Thyroid gland (tissue), 4 donors: ENCODE data around the gene CARMIL1. TPM values are rescaled to one million over a fixed set of nuclear protein-coding genes. Genes with fewer than 3 reads are reported as not detected.

ENCODE experiments used
- DNase-seq, 2 donors: peaks; one replicate each; pipeline ENCODE4 v3.0.0-alpha.2; 2019
- H3K27ac ChIP-seq, 3 donors: fragments of 200-600 bp; sonication (generic); 1 replicate in 2 of 3; 2 replicates in 1 of 3; pipeline ENCODE4 v1.5.1; 2016 to 2019; ENCODE audit warnings: mild to moderate bottlenecking in 1 of 3, moderate library complexity in 1 of 3
- H3K27me3 ChIP-seq: fragments of 200-600 bp; sonication (generic); one replicate; pipeline ENCODE4 v1.5.1; 2019
- H3K36me3 ChIP-seq, 2 donors: fragments of 200-600 bp; sonication (generic); one replicate each; pipeline ENCODE4 v1.5.1; 2016 to 2019
- H3K4me1 ChIP-seq, 2 donors: fragments of 200-600 bp; sonication (generic); one replicate each; pipeline ENCODE4 v1.5.1; 2017 to 2019
- H3K4me3 ChIP-seq, 3 donors: fragments of 200-600 bp; sonication (generic); replicated peaks in 1 of 3; 1 replicate in 2 of 3; 2 replicates in 1 of 3; pipeline ENCODE4 v1.5.1; 2016; ENCODE audit warnings: mild to moderate bottlenecking in 1 of 3
- H3K9me3 ChIP-seq: fragments of 200-600 bp; sonication (generic); one replicate; pipeline ENCODE4 v1.5.1; 2017
- POLR2A ChIP-seq, 2 donors: fragments of 450-650 bp; IDR thresholded peaks; one replicate each; pipeline ENCODE4 v1.6.1; 2017; ENCODE audit warnings: antibody characterized with exemption in 2 of 2, mild to moderate bottlenecking in 2 of 2, moderate library complexity in 1 of 2
- WGBS, 2 donors: methylation state at CpG; one replicate each; pipeline ENCODE4 v1.1.5; 2017; 5-methylcytosine and 5-hydroxymethylcytosine counted together
- intact Hi-C: fragments of 100-400 bp; cut with DNase I; formaldehyde crosslinking; loops from one replicate; pipeline ENCODE4 v1.15.1; 2023
- total RNA-seq, 4 donors: library from RNA; depleted of rRNA; stranded (reverse); fragments of >200 nt; gene quantifications; one replicate each; pipeline ENCODE4 v1.2.3, GENCODE V29; 2016
- TF ChIP-seq, protein P1 (sequence below), 6 experiments: fragments of 200-600 bp in 3 of 6; fragments of 450-650 bp in 3 of 6; sonication (generic) in 3 of 6; IDR thresholded peaks; one replicate each; pipeline ENCODE4 v1.5.1; 2016 to 2019; ENCODE audit warnings: antibody characterized with exemption in 6 of 6, mild to moderate bottlenecking in 2 of 6, inconsistent platforms in 1 of 6, moderate library complexity in 1 of 6

Gene CARMIL1
- total RNA-seq, 4 donors from 2014 or later: 24.7 to 34.4 (median 30.7) TPM

DNA sequence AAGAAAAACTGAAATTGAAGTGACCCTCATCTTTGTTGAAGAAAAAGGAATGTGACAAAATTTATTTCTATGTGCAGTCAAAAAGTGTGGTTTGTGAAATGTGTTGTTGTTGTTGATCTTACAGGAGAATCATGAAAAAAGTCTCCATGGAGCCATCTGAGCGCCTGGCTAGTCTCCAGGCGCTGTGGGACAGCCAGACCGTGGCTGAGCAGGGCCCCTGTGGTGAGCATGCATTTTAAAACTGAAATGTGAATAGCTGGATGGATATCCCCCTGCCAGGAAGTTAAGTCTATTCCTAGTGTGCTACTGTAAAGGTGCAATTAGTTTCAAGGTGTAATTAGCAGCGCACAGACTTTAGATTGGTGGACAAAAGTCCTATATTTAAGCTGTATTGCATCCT lies 170.6 kb downstream of the CARMIL1 start:
- Histone ChIP-seq H3K9me3 (no peaks in the 10 kb centered on the region), H3K4me3 (no peak overlapping the region), H3K4me1 (no peaks in the 10 kb centered on the region), H3K27ac (no peak overlapping the region), H3K36me3 (no peaks in the 10 kb centered on the region), H3K27me3 (no peaks in the 10 kb centered on the region)
- intact Hi-C loops: no loop called here
- TF ChIP-seq POLR2A (IDR thresholded peaks at IDR 0.05): no peak
- TF ChIP-seq, protein P1, sequence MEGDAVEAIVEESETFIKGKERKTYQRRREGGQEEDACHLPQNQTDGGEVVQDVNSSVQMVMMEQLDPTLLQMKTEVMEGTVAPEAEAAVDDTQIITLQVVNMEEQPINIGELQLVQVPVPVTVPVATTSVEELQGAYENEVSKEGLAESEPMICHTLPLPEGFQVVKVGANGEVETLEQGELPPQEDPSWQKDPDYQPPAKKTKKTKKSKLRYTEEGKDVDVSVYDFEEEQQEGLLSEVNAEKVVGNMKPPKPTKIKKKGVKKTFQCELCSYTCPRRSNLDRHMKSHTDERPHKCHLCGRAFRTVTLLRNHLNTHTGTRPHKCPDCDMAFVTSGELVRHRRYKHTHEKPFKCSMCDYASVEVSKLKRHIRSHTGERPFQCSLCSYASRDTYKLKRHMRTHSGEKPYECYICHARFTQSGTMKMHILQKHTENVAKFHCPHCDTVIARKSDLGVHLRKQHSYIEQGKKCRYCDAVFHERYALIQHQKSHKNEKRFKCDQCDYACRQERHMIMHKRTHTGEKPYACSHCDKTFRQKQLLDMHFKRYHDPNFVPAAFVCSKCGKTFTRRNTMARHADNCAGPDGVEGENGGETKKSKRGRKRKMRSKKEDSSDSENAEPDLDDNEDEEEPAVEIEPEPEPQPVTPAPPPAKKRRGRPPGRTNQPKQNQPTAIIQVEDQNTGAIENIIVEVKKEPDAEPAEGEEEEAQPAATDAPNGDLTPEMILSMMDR (IDR thresholded peaks at IDR 0.05): no peak
- DNase-seq: peak; percentile 18 to 42
- 66 to 69% methylated on average over 4 of the region's 4 CpGs for WGBS, 2 donors

DNA sequence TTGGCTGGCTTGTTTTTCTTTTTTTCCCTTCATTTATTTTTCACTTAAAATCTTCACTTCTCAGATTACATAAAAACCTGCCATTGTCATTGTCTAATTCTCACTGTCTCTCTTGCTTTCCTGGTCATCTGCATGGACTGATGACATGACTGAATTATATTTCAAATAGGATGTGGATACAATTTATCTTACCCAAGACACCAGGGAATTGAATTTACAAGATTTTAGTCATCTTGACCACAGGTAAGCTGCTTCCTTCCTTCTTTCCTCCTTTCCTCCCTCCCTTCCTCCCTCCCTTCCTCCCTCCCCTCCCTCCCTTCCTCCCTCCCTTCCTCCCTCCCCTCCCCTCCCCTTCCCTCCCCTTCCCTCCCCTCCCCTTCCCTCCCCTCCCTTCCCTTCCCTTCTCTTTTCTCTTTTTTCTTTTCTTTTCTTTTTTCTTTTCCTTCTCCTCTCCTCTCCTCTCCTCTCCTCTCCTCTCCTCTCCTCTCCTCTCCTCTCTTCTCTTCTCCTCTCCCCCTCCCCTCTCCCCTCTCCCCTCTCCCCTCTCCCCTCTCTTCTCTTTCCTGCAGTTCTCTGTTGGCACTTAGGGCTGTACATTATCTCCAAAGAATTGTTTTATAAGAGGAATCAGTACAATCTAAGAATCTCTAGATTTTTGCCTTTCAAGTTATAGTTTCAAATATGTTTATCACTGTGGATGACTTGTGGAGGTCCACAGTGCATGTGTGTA lies 171.5 kb downstream of the CARMIL1 start:
- H3K9me3 ChIP-seq: no peaks in the 10 kb centered on the region
- no peaks in the 10 kb centered on the region for H3K36me3 ChIP-seq
- H3K27ac ChIP-seq: no peak overlapping the region
- intact Hi-C loops: no loop called here
- no peaks in the 10 kb centered on the region for H3K4me1 ChIP-seq
- DNase-seq: no peak
- H3K4me3 ChIP-seq: no peak overlapping the region
- TF ChIP-seq POLR2A (IDR thresholded peaks at IDR 0.05): no peak
- TF ChIP-seq, protein P1 (IDR thresholded peaks at IDR 0.05): no peak
- no peaks in the 10 kb centered on the region for H3K27me3 ChIP-seq

DNA sequence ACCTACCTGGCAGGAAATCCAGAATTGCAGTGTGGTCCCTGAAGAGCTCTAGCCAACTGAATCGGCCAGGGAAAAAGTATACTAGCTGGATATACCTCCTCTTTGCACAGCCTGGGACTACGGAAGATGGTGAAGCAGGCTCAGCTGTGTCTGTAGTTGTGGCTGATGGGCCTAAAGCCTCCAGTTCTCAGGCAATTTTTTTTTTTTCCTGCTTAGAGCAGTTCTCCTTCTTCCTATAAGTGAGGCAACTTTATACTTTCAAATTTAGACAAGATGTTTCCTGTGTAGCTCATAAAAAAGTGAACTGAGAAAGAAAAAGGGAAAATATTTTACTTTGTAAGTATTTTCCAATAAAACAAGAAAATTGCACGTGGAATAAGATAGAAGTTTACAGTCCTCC lies 172.9 kb downstream of the CARMIL1 start:
- Histone ChIP-seq H3K27ac (no peak overlapping the region), H3K4me1 (peaks cover 0 to 10% of the 10 kb centered on the region in 2 donors), H3K36me3 (no peaks in the 10 kb centered on the region), H3K9me3 (no peaks in the 10 kb centered on the region), H3K27me3 (no peaks in the 10 kb centered on the region), H3K4me3 (no peak overlapping the region)
- intact Hi-C loops: no loop called here
- no peak for TF ChIP-seq POLR2A (IDR thresholded peaks at IDR 0.05)
- TF ChIP-seq, protein P1 (IDR thresholded peaks at IDR 0.05): no peak
- 89 to 94% methylated on average over 3 of the region's 3 CpGs for WGBS, 2 donors
- no peak for DNase-seq

DNA sequence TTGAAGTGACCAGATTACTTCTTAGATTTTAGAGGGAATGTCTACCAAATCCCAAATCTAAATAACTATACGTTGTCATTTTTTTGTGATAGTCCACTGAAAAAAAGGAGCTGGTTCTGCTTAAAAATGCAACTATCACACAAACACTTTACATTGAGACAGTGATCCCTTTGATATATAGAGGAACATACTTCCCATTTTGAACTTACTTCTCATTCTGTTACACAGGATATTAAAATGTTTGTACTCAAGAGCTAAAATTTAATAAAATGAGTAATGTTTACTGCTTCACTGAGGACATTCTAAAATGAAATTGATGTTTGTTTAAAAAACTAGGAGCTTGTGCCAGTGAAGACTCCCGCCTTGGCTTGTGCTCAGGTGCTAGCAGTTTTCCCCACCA lies 174.1 kb downstream of the CARMIL1 start:
- no peak for DNase-seq
- peaks cover 0 to 10% of the 10 kb centered on the region in 2 donors for H3K4me1 ChIP-seq
- no peak for TF ChIP-seq POLR2A (IDR thresholded peaks at IDR 0.05)
- TF ChIP-seq, protein P1 (IDR thresholded peaks at IDR 0.05): no peak
- H3K4me3 ChIP-seq: no peak overlapping the region
- H3K36me3 ChIP-seq: no peaks in the 10 kb centered on the region
- 92 to 99% methylated on average over 2 of the region's 2 CpGs for WGBS, 2 donors
- H3K9me3 ChIP-seq: no peaks in the 10 kb centered on the region
- no peak overlapping the region for H3K27ac ChIP-seq
- intact Hi-C loops: no loop called here
- H3K27me3 ChIP-seq: no peaks in the 10 kb centered on the region

DNA sequence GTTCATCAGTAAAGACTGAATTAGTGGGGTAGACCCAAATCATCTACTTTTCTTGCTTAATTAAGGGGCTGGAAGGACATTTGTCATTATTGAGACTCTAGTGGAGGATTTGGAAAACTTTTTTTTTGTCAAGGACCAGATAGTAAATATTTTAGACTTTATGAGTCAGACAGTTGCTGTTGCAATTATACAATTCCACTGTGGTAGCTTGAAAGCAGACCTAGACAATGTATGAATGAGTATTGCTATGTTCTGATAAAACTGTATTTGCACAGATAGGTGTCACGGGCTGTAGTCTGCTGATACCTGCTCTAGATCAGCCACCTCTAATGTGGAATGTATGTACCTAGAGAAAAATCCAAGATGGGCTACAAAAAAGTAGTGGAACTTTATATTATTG lies 175.0 kb downstream of the CARMIL1 start:
- Histone ChIP-seq H3K4me1 (peaks cover 0 to 10% of the 10 kb centered on the region in 2 donors), H3K27ac (no peak overlapping the region), H3K36me3 (no peaks in the 10 kb centered on the region), H3K4me3 (no peak overlapping the region), H3K27me3 (no peaks in the 10 kb centered on the region), H3K9me3 (no peaks in the 10 kb centered on the region)
- 97 to 98% methylated on average over 1 of the region's 1 CpG for WGBS, 2 donors
- no peak for DNase-seq
- TF ChIP-seq, protein P1 (IDR thresholded peaks at IDR 0.05): no peak
- TF ChIP-seq POLR2A (IDR thresholded peaks at IDR 0.05): no peak
- intact Hi-C loops: no loop called here
